ENCODE data around the gene CRLF1.

The CRLF1 gene

GRCh38 chr19:18636183-18636968 lies 29.8 kb upstream of the CRLF1 start:
- DNase-seq (ENCODE audit: low spot score): peak; percentile 99

GRCh38 chr19:18635831-18636182 lies 29.2 kb upstream of the CRLF1 start:
- DNase-seq (ENCODE audit: low spot score): no peak

GRCh38 chr19:18634612-18635297 lies 28.2 kb upstream of the CRLF1 start:
- peak; percentile 50 for DNase-seq (ENCODE audit: low spot score)

- DNase-seq (ENCODE audit: low spot score): no peak
These were observed 26.7 kb upstream of the CRLF1 start for GRCh38 chr19:18633321-18633720.

DNA sequence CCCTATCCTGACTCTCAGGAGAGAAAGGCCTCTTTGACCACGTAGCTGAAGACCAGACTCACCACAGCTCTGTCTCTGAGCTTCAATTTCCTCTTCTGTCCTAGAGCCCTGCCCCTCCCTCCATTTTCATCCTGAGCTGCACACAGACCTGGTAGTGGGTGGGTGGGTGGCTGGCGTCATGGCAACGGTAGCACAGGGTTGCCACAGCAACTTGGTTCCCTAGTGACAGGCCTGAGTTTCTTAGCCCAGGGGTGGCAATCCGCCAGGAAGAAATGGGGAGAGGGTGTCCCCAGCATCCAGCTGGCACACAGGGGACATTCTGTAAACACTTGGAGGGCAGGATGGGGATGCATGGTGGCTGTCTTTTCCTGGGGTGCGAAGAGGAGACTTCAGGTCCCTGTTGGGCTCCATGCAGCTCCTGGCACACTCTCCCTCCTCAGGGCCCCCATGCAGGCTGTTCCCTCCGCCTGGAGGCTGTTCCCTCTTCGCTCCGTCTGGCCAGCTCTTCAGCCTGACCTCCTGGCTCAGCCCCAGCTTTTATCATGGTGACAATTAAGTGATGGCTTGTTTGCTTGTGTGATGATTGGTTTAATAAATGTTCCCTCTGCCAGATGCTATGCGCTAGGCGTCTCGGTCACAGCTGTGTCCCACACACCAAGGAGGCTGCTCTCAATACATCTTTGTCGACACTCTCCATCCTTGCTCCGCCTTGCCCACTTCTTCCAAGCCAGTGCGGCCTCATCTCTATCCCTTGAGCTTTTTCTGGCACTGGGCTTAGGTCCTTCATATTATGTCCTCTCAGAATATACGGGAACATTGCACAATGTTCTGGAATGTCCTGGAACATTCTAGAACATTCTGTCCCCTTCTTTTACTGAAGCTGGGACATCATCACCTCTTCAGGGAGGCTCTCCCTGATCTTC lies 22.8 kb upstream of the CRLF1 start:
- DNase-seq (ENCODE audit: low spot score): no peak

GRCh38 chr19:18626906-18627305 lies 20.3 kb upstream of the CRLF1 start:
- DNase-seq (ENCODE audit: low spot score): no peak

- DNase-seq (ENCODE audit: low spot score): no peak
These were observed 14.3 kb upstream of the CRLF1 start for GRCh38 chr19:18620902-18621301.

DNA sequence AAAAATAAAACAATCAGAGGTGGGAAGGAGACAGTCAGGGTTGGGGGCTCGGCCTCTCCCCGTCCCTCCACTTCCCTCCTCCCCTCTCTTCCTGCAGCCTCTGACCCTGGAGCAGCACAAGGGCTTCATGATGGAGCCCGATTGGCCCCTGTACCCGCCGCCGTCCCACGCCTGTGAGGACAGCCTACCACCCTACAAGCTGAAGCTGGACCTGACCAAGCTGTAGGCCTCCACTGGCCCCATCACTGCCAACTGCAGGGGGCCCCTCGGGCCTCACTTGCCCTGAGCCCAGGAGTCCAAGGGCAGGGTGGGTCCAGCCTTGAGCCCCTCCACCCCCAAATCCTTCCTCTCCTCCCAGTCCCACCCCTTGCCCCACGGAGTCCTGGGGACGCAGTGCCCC lies 13.7 kb upstream of the CRLF1 start:
- no peak for DNase-seq (ENCODE audit: low spot score)

- DNase-seq (ENCODE audit: low spot score): no peak
These were observed 11.6 kb upstream of the CRLF1 start for GRCh38 chr19:18618236-18618635.

DNA sequence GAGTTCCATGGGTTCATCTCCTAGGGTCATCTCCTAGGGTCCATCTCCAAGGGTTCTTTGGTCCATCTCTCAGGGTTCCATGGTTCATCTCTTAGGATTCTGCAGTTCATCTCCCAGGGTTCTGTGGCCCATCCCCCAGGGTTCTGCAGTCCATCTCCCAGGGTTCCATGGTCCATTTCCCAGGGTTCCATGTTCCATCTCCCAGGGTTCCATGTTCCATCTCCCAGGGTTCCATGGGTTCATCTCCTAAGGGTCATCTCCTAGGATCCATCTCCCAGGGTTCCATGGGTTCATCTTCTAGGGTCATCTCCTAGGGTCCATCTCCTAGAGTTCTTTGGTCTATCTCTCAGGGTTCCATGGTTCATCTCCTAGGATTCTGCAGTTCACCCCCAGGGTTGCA lies 11.0 kb upstream of the CRLF1 start:
- no peak for DNase-seq (ENCODE audit: low spot score)

DNA sequence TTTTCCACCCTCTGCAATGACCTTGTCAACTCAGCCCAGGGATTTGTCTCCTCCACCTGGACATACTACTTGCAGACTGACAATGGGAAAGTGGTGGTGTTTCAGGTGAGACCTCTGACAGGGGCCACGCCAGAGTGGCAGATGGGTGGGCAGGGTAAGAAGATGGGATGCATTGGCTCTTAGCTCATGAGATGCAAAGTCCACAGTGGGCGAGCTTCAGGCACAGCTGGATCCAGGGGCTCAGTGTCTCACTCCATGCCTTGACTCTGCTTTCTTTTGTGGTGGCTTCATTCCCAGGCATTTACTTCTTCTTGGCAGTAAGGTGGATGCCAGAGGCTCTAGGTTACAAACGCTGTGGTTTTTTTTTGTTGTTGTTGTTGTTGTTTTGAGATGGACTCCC lies 9.4 kb upstream of the CRLF1 start:
- DNase-seq (ENCODE audit: low spot score): no peak

GRCh38 chr19:18613589-18614234 lies 7.1 kb upstream of the CRLF1 start:
- DNase-seq (ENCODE audit: low spot score): no peak

DNA sequence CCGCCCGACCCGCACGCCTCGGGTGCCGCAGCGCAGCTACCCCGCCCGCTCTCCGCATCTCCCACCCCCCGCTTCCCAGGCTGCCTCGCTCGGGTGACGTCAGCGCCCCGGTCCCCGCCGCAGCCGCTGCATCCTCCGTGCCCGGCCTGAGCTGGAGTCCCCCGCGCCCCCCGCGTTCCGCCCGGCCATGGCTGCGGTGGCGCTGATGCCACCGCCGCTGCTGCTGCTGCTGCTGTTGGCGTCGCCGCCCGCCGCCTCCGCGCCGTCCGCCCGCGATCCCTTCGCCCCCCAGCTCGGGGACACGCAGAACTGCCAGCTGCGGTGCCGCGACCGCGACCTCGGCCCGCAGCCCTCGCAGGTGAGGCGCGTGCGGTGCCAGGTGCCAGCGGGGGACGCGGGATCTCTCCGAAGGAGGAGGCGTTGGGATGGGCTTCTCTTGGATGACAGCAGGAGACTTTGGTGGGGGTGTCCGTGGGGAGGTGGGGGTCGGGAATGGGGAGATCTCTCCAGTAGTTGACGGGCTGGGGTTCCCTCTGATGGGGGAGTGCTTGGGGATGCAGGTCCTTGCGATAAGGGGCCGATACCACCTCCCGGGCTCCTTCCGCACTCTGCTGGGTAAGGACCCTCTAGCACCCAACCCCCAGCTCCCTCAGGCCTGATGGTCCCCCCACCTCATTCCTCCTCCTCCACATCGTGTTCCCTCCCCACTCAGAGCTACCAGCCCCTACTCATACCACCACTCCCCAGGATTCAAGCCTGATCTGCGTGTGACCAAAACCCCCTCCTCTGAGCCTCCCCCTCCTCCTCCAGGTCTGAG lies 6.4 kb upstream of the CRLF1 start, which contains the start of gene TMEM59L:
TMEM59L (plus strand) TSS at position 99 of the 817 bp plus-strand sequence; CDS start at position 188, 89 bp downstream.
- peak; percentile 59 for DNase-seq (ENCODE audit: low spot score)

- no peak for DNase-seq (ENCODE audit: low spot score)
These were observed 5.6 kb upstream of the CRLF1 start for GRCh38 chr19:18612051-18612771.

GRCh38 chr19:18611327-18612050 lies 4.9 kb upstream of the CRLF1 start:
- no peak for DNase-seq (ENCODE audit: low spot score)

DNA sequence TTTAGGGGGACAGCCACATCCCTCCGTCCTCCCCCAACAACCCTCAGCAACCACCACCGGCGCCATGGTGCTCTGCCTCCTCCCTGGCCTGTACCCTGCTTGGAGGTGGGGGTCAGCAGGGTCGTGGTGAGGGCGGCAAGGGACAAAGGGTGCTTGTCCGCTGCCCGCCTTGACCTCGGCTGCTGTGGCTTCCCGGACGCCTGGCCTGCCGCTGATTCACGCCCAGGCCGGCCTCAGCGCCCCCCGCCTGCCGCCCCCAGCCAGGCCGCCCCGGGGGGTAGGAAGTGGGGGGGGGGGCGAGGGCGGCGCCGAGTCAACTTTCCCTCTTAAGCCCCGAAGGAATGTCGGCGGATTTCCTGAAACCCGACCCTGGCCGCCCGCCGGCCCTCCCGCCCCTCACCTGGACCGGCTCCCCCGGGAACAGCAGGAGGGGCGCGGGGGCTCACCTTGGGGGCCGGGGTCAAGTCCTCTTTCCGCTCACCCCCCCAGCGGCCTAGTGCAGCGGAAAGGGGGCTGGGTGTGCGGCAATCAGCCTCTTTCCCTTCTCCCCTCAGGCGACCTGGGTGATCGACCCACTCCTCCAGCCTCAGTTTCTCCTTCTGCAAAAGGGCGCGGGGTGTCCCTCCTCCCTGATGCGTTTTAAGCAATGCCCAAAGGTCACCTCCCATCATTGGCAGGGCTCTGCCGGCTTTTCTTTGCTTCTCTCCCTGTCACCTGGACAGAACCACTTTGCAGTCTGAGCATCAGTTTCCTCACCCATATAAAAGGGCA lies 4.1 kb upstream of the CRLF1 start:
- DNase-seq (ENCODE audit: low spot score): no peak

DNA sequence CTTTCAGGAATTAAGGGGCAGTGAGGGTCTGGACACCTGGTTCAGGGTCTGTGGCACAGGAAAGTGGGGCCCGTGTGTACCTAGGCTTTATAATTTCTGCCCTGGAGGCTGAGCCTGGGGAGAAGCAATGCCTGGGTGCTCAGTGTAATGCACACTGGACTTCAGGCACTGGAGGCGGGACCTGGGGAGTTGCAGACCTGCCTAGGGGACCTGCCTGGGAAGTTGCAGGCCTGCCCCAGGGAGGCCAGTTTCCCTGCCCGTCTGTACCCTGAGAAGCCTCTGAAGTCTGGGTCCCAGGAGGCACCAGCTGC lies 3.6 kb upstream of the CRLF1 start:
- no peak for DNase-seq (ENCODE audit: low spot score)

GRCh38 chr19:18609717-18610051 lies 3.1 kb upstream of the CRLF1 start:
- no peak for DNase-seq (ENCODE audit: low spot score)

Measured in AG20443 (cell line).